Stomach (tissue), 9 donors: ENCODE measurements around the gene ZNF8. TPM values are rescaled to one million over a fixed set of nuclear protein-coding genes. Genes with fewer than 3 reads are reported as not detected.
A peak's percentile ranks its signal among the peaks of the same experiment; 100 is the strongest.

Experiments
- DNase-seq, 2 donors: peaks; one replicate each; pipeline versions ENCODE4 v3.0.0 to v3.0.0-alpha.2; 2013 to 2019
- H3K27ac ChIP-seq, 5 donors: fragments of 200-600 bp in 4 of 5; sonication (generic) in 4 of 5; one replicate each; pipeline ENCODE4 v1.5.1; 2013 to 2019; ENCODE audit warnings: mild to moderate bottlenecking in 1 of 5, moderate library complexity in 1 of 5
- H3K27me3 ChIP-seq, 3 donors: fragments of 200-600 bp; sonication (generic); one replicate each; pipeline ENCODE4 v1.5.1; 2017 to 2019; ENCODE audit warnings: mixed run types in 1 of 3
- H3K36me3 ChIP-seq, 4 donors: fragments of 200-600 bp; sonication (generic); 1 replicate in 3 of 4; 2 replicates in 1 of 4; pipeline ENCODE4 v1.5.1; 2016 to 2019
- H3K4me1 ChIP-seq, 4 donors: fragments of 200-600 bp; sonication (generic); one replicate each; pipeline ENCODE4 v1.5.1; 2016 to 2019
- H3K4me3 ChIP-seq, 4 donors: fragments of 200-600 bp; sonication (generic) in 3 of 4; one replicate each; pipeline ENCODE4 v1.5.1; 2016 to 2019; ENCODE audit warnings: mild to moderate bottlenecking in 1 of 4
- H3K9me3 ChIP-seq, 4 donors: fragments of 200-600 bp; sonication (generic); one replicate each; pipeline ENCODE4 v1.5.1; 2016 to 2019
- EP300 ChIP-seq: sonication (generic); formaldehyde crosslinking; IDR thresholded peaks from one replicate; pipeline ENCODE4 v1.6.1; 2017; ENCODE audit warnings: antibody characterized with exemption
- POLR2A ChIP-seq, 4 donors: fragments of 450-650 bp; IDR thresholded peaks; one replicate each; pipeline ENCODE4 v1.6.1; 2016; ENCODE audit warnings: antibody characterized with exemption in 4 of 4, control low read depth in 2 of 4, mild to moderate bottlenecking in 1 of 4, moderate library complexity in 1 of 4
- POLR2AphosphoS5 ChIP-seq, 3 donors: sonication (generic); formaldehyde crosslinking; IDR thresholded peaks; one replicate each; pipeline ENCODE4 v1.6.1; 2016; ENCODE audit warnings: antibody characterized with exemption in 3 of 3
- WGBS, 5 donors: extraction: QIAGEN DNeasy Blood & Tissue Kit in 3 of 5; methylation state at CpG; one replicate each; pipeline versions ENCODE4 v1.1.5 to v1.1.7; 2013 to 2018; 5-methylcytosine and 5-hydroxymethylcytosine counted together
- intact Hi-C: fragments of 100-400 bp; cut with DNase I; formaldehyde crosslinking; loops from one replicate; pipeline ENCODE4 v1.15.1; 2023; ENCODE audit warnings: low total_unique reads
- polyA plus RNA-seq, 3 donors: library from polyadenylated mRNA; stranded (reverse); fragments of 200-250 nt; gene quantifications; one replicate each; pipeline ENCODE4 v1.2.3, GENCODE V29; 2013
- total RNA-seq, 5 donors: library from RNA; depleted of rRNA; stranded (reverse); fragments of >200 nt; gene quantifications; one replicate each; pipeline versions ENCODE4 v1.1.0 to v1.2.3, GENCODE V29; 2014 to 2016
- TF ChIP-seq, protein P1 (sequence below), 7 experiments: fragments of 450-650 bp in 4 of 7; fragments of 200-600 bp in 3 of 7; sonication (generic) in 3 of 7; IDR thresholded peaks; one replicate each; pipeline ENCODE4 v1.5.1; 2016 to 2019; ENCODE audit warnings: antibody characterized with exemption in 7 of 7, control low read depth in 2 of 7, mild to moderate bottlenecking in 1 of 7
- donor health status: healthy with polysubstance abuse.
- donor health status: Bipolar disorder and iron deficiency.
- donor health status: healthy.

Gene ZNF8
- total and polyA plus RNA-seq, 8 donors = 0.81 to 9.0 (median 2.5) TPM

- peaks cover 0 to 21% (median 12%) of the 10 kb centered on the region in 4 donors for H3K9me3 ChIP-seq
- peak overlapping the region; percentile 62 to 93 (median 86) for H3K4me3 ChIP-seq
- H3K27ac ChIP-seq = peak overlapping the region in 4 of 5 donors; percentile 90 to 93 (median 90)
- 17 to 23% (median 22%) methylated on average over 7 of the region's 7 CpGs for WGBS, 5 donors
- peaks cover 9 to 42% (median 24%) of the 10 kb centered on the region in 4 donors for H3K4me1 ChIP-seq
- peaks cover 8 to 54% (median 51%) of the 10 kb centered on the region in 4 donors for H3K36me3 ChIP-seq
- no peak for DNase-seq
- TF ChIP-seq, protein P1, sequence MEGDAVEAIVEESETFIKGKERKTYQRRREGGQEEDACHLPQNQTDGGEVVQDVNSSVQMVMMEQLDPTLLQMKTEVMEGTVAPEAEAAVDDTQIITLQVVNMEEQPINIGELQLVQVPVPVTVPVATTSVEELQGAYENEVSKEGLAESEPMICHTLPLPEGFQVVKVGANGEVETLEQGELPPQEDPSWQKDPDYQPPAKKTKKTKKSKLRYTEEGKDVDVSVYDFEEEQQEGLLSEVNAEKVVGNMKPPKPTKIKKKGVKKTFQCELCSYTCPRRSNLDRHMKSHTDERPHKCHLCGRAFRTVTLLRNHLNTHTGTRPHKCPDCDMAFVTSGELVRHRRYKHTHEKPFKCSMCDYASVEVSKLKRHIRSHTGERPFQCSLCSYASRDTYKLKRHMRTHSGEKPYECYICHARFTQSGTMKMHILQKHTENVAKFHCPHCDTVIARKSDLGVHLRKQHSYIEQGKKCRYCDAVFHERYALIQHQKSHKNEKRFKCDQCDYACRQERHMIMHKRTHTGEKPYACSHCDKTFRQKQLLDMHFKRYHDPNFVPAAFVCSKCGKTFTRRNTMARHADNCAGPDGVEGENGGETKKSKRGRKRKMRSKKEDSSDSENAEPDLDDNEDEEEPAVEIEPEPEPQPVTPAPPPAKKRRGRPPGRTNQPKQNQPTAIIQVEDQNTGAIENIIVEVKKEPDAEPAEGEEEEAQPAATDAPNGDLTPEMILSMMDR (IDR thresholded peaks at IDR 0.05) = no peak
- TF ChIP-seq POLR2AphosphoS5 (IDR thresholded peaks at IDR 0.05) = no peak
- TF ChIP-seq POLR2A (IDR thresholded peaks at IDR 0.05) = no peak
- TF ChIP-seq EP300 = no peak
- no peaks in the 10 kb centered on the region for H3K27me3 ChIP-seq
- intact Hi-C loops = no loop called here
Observed at GRCh38 chr19:58304748-58305064, 26.0 kb downstream of the ZNF8 start.

GRCh38 chr19:58305065-58305931 lies 26.5 kb downstream of the ZNF8 start, which contains the start of gene ERVK3-1:
ERVK3-1 (plus strand) TSS chr19:58305377; CDS start chr19:58312169, 6,792 bp downstream.
- Histone ChIP-seq H3K27me3 (no peaks in the 10 kb centered on the region), H3K4me3 (peak within 1 kb of the TSS; percentile 62 to 93 (median 86)), H3K27ac (peak within 1 kb of the TSS; percentile 86 to 93 (median 90)), H3K36me3 (peaks cover 8 to 54% (median 51%) of the 10 kb centered on the region in 4 donors), H3K9me3 (peaks cover 0 to 15% (median 7%) of the 10 kb centered on the region in 4 donors), H3K4me1 (peaks cover 9 to 42% (median 24%) of the 10 kb centered on the region in 4 donors)
- intact Hi-C loops = no loop called here
- peak in 2 of 4 donors; percentile 74 to 86 for TF ChIP-seq POLR2A (IDR thresholded peaks at IDR 0.05)
- peak; percentile 95 to 99 (median 98) for TF ChIP-seq POLR2AphosphoS5 (IDR thresholded peaks at IDR 0.05)
- TF ChIP-seq, protein P1 (IDR thresholded peaks at IDR 0.05) = peak in 5 of 7 experiments; percentile 8 to 52 (median 23)
- no peak for TF ChIP-seq EP300
- whole genome bisulfite sequencing, 5 donors = 0 to 1% (median 1%) methylated on average over 51 to 55 of the region's 55 CpGs
- DNase-seq = peak; percentile 96 to 99

DNA sequence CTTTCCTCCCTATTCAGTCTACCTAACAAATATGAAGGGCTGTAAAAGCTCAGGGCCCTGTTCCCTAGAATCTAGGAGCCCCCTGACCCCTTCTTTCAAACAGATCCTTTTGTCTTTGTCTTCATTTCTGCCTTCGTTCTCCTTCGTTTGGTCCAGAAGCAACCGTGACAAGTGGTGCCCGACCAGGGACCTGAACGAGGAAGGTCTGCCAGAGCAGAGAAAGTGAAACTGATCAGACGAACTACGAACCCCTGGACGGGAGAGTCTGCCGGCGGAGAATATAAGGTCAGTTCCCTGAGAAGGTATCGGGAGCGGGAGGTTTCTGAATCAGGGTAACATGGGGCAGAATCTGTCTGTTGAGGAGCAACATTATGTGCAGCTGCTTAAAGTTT lies 27.2 kb downstream of the ZNF8 start:
- 30 to 60% (median 41%) methylated on average over 12 of the region's 12 CpGs for WGBS, 5 donors
- peaks cover 0 to 9% (median 3%) of the 10 kb centered on the region in 4 donors for H3K9me3 ChIP-seq
- TF ChIP-seq EP300 (no peak), POLR2AphosphoS5 (IDR thresholded peaks at IDR 0.05) (no peak), POLR2A (IDR thresholded peaks at IDR 0.05) (no peak)
- TF ChIP-seq, protein P1 (IDR thresholded peaks at IDR 0.05) = no peak
- H3K27me3 ChIP-seq = no peaks in the 10 kb centered on the region
- peaks cover 9 to 42% (median 24%) of the 10 kb centered on the region in 4 donors for H3K4me1 ChIP-seq
- H3K27ac ChIP-seq = peak overlapping the region in 4 of 5 donors; percentile 90 to 93 (median 90)
- DNase-seq = peak in 1 of 2 donors; percentile 20
- intact Hi-C loops = no loop called here
- peak overlapping the region; percentile 62 to 93 (median 86) for H3K4me3 ChIP-seq
- peaks cover 2 to 48% (median 45%) of the 10 kb centered on the region in 4 donors for H3K36me3 ChIP-seq

DNA sequence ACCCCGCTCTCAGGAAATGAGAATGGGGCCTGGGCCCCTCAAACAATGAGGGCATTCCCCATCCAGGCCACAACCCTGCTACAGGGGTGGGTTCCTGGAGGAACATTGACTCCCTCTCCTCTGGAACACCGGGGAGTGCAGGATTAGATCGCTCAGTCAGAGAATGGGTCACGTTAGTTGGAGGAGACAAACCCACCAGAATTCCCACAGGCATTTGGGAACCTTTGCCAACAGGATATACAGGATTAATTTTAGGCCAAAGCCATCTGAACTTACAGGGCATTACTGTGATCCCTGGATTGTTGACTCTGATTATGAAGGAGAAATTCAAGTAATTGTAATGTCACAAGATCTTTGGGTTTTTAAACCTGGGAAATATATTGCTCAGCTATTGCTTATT lies 29.0 kb downstream of the ZNF8 start:
- no peaks in the 10 kb centered on the region for H3K9me3 ChIP-seq
- peaks cover 12 to 58% (median 56%) of the 10 kb centered on the region in 4 donors for H3K36me3 ChIP-seq
- no peak for DNase-seq
- peaks cover 9 to 42% (median 24%) of the 10 kb centered on the region in 4 donors for H3K4me1 ChIP-seq
- H3K27ac ChIP-seq = no peak overlapping the region
- no peak for TF ChIP-seq EP300
- TF ChIP-seq, protein P1 (IDR thresholded peaks at IDR 0.05) = no peak
- no peak for TF ChIP-seq POLR2A (IDR thresholded peaks at IDR 0.05)
- TF ChIP-seq POLR2AphosphoS5 (IDR thresholded peaks at IDR 0.05) = no peak
- intact Hi-C loops = no loop called here
- no peaks in the 10 kb centered on the region for H3K27me3 ChIP-seq
- no peak overlapping the region for H3K4me3 ChIP-seq
- WGBS, 5 donors = 76 to 93% (median 90%) methylated on average over 4 of the region's 4 CpGs
